Measurements from ENCODE around the gene PODN.

PODN gene

DNA sequence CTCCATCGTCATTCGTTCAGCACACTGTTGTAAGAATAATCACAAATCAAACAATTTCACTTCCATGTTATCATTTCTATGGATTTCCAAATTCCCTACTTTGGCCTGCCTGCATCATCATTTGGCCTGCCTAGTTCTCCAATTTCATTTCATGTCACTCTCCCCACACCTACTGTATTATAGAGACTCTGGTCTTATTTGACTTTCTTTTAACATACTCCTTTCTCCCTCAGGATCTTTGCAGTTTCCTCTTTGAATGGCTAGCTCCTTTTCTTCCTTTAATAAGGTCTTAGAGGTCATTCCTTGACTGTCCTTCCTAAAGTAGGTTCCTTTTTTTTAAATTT lies 36.3 kb upstream of the PODN start:
- DNase-seq (ENCODE audit: low spot score), result no peak
- Histone ChIP-seq H3K27me3 (ENCODE audit: insufficient read depth, poor library complexity, severe bottlenecking) (no peaks in the 10 kb centered on the region), H3K27ac (ENCODE audit: poor library complexity, severe bottlenecking) (no peak overlapping the region), H3K9me3 (ENCODE audit: severe bottlenecking) (no peaks in the 10 kb centered on the region), H3K36me3 (ENCODE audit: low read depth) (peaks cover 13% of the 10 kb centered on the region; the same call in 1 of the 2 replicates), H3K4me1 (ENCODE audit: insufficient read depth, poor library complexity, severe bottlenecking) (no peaks in the 10 kb centered on the region), H3K4me3 (ENCODE audit: severe bottlenecking) (no peak overlapping the region)
- no peak for TF ChIP-seq CTCF (IDR thresholded peaks at IDR 0.05; ENCODE audit: poor library complexity, severe bottlenecking)
- ATAC-seq (ENCODE audit: low read depth), result no peak

- no peak for DNase-seq (ENCODE audit: low spot score)
- TF ChIP-seq CTCF (IDR thresholded peaks at IDR 0.05; ENCODE audit: poor library complexity, severe bottlenecking), result no peak
- H3K9me3 ChIP-seq (ENCODE audit: severe bottlenecking), result no peaks in the 10 kb centered on the region
- no peaks in the 10 kb centered on the region for H3K27me3 ChIP-seq (ENCODE audit: insufficient read depth, poor library complexity, severe bottlenecking)
- peaks cover 13% of the 10 kb centered on the region; the same call in 1 of the 2 replicates for H3K36me3 ChIP-seq (ENCODE audit: low read depth)
- H3K4me1 ChIP-seq (ENCODE audit: insufficient read depth, poor library complexity, severe bottlenecking), result peaks cover 2% of the 10 kb centered on the region
- no peak overlapping the region for H3K27ac ChIP-seq (ENCODE audit: poor library complexity, severe bottlenecking)
- ATAC-seq (ENCODE audit: low read depth), result no peak
- H3K4me3 ChIP-seq (ENCODE audit: severe bottlenecking), result no peak overlapping the region
These were observed 35.8 kb upstream of the PODN start for GRCh38 chr1:53026254-53026653.

- Histone ChIP-seq H3K4me3 (ENCODE audit: severe bottlenecking) (no peak overlapping the region), H3K4me1 (ENCODE audit: insufficient read depth, poor library complexity, severe bottlenecking) (peaks cover 11% of the 10 kb centered on the region), H3K9me3 (ENCODE audit: severe bottlenecking) (no peaks in the 10 kb centered on the region), H3K36me3 (ENCODE audit: low read depth) (peaks cover 8% of the 10 kb centered on the region; the same call in 1 of the 2 replicates), H3K27me3 (ENCODE audit: insufficient read depth, poor library complexity, severe bottlenecking) (no peaks in the 10 kb centered on the region), H3K27ac (ENCODE audit: poor library complexity, severe bottlenecking) (peak overlapping the region; percentile 16)
- no peak for DNase-seq (ENCODE audit: low spot score)
- no peak for TF ChIP-seq CTCF (IDR thresholded peaks at IDR 0.05; ENCODE audit: poor library complexity, severe bottlenecking)
- ATAC-seq (ENCODE audit: low read depth), result peak; percentile 73
These were observed 30.3 kb upstream of the PODN start for GRCh38 chr1:53031732-53032131.

DNA sequence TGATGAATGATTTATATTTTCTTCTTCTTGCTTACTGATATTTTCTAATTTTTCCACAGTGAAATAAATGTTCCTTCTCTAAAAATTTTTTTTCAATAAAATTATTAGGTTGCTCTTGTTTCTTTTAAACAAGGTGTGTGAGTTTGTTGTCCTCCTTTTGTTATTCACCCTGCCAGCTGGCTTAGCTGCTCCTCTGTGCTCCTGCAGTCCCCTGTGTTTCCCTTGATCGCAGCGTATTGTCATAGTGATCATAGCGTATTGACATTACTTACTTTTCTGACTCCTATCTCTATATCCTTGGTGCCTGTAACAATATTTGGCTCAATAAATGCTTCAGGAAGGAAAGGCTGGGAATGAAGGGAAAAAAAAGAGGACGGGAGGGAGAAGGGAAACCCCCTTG lies 24.9 kb upstream of the PODN start:
- Histone ChIP-seq H3K27ac (ENCODE audit: poor library complexity, severe bottlenecking) (no peak overlapping the region), H3K9me3 (ENCODE audit: severe bottlenecking) (no peaks in the 10 kb centered on the region)
- no peak for TF ChIP-seq CTCF (IDR thresholded peaks at IDR 0.05; ENCODE audit: poor library complexity, severe bottlenecking)

GRCh38 chr1:53038566-53038965 lies 23.4 kb upstream of the PODN start:
- ATAC-seq (ENCODE audit: low read depth) (no peak), DNase-seq (ENCODE audit: low spot score) (no peak)
- Histone ChIP-seq H3K9me3 (ENCODE audit: severe bottlenecking) (no peaks in the 10 kb centered on the region), H3K4me1 (ENCODE audit: insufficient read depth, poor library complexity, severe bottlenecking) (no peaks in the 10 kb centered on the region), H3K27ac (ENCODE audit: poor library complexity, severe bottlenecking) (no peak overlapping the region), H3K27me3 (ENCODE audit: insufficient read depth, poor library complexity, severe bottlenecking) (no peaks in the 10 kb centered on the region), H3K36me3 (ENCODE audit: low read depth) (no peaks in the 10 kb centered on the region), H3K4me3 (ENCODE audit: severe bottlenecking) (no peak overlapping the region)
- no peak for TF ChIP-seq CTCF (IDR thresholded peaks at IDR 0.05; ENCODE audit: poor library complexity, severe bottlenecking)

More for the DNA sequence above, 24.9 kb upstream of the PODN start:
- DNase-seq (ENCODE audit: low spot score) (no peak), ATAC-seq (ENCODE audit: low read depth) (no peak)
- Histone ChIP-seq H3K4me3 (ENCODE audit: severe bottlenecking) (no peak overlapping the region), H3K4me1 (ENCODE audit: insufficient read depth, poor library complexity, severe bottlenecking) (peaks cover under 1% of the 10 kb centered on the region), H3K36me3 (ENCODE audit: low read depth) (no peaks in the 10 kb centered on the region), H3K27me3 (ENCODE audit: insufficient read depth, poor library complexity, severe bottlenecking) (no peaks in the 10 kb centered on the region)

Measured in RWPE2 (cell line).